K562 (cell line): ENCODE results near the gene TRIM34. TPM values are rescaled to one million over a fixed set of nuclear protein-coding genes. Genes with fewer than 3 reads are reported as not detected.
"Not testable (repeated sequence)": the region's sequence is repeated elsewhere in the genome, so short reads cannot be mapped to it uniquely, and the experiment has no call there.

Experiments used
- ATAC-seq: fragments of 200-7000 bp; cut with Tn5 transposase; 3 replicates; pipeline ENCODE4 v1.9.1; 2020; ENCODE audit warnings: moderate library complexity
- BruUV-seq: library from RNA; stranded (reverse); fragments of 400-500 nt; replicated peaks from 2 replicates; lab custom pipeline; 2021; lab: Mats Ljungman, UMichigan
- CTCF ChIA-PET: fragments of 300-600 bp; formaldehyde crosslinking; extraction: SDS; loops from one replicate; lab custom pipeline; 2021; ENCODE audit warnings: low intra/inter-chr PET ratio; lab: Yijun Ruan, JAX
- POLR2A ChIA-PET: fragments of 300-600, 350-650 bp; sonication (Branson Sonifier 250); formaldehyde crosslinking; extraction: SDS; loops from one replicate; lab custom pipeline; 2021; ENCODE audit warnings: antibody characterized with exemption, inconsistent platforms; lab: Yijun Ruan, JAX
- DNase-seq, 4 experiments: peaks; one replicate each; pipeline versions ENCODE4 v3.0.0 to v3.0.0-alpha.2; 2011 to 2018; ENCODE audit warnings: low spot score in 3 of 4, mixed read lengths in 3 of 4; ENCODE audit errors: extremely low read depth in 1 of 4
- FAIRE-seq: peaks from 2 replicates; lab custom pipeline; 2011; peaks lifted over from hg19 to GRCh38; lab: Jason Lieb, UNC
- H2AFZ ChIP-seq: 2 replicates; pipeline ENCODE4 v1.6.0; 2011; ENCODE audit warnings: low read depth, low read length, control low read depth, inconsistent platforms
- H3K27ac ChIP-seq: fragments of 200-600 bp; 3 replicates; pipeline ENCODE4 v1.8.0; 2011; ENCODE audit warnings: low read depth, mild to moderate bottlenecking, control low read depth, inconsistent platforms, low read length, moderate library complexity, mixed read lengths; ENCODE audit errors: extremely low read depth
- H3K27me3 ChIP-seq, 2 experiments: fragments of 300-600 bp in 1 of 2; 2 replicates in 1 of 2; 3 replicates in 1 of 2; pipeline versions ENCODE4 v1.6.0 to v1.8.0; 2011; ENCODE audit warnings: inconsistent platforms in 2 of 2, low read length in 2 of 2, mild to moderate bottlenecking in 1 of 2, mixed read lengths in 1 of 2, moderate library complexity in 1 of 2; ENCODE audit not compliant: control insufficient read depth in 2 of 2, insufficient read depth in 2 of 2
- H3K36me3 ChIP-seq: fragments of 300-600 bp; 3 replicates; pipeline ENCODE4 v1.8.0; 2011; ENCODE audit warnings: mild to moderate bottlenecking, low read length, inconsistent platforms; ENCODE audit not compliant: control insufficient read depth, insufficient read depth
- H3K4me1 ChIP-seq, 2 experiments: fragments of 200-600 bp in 1 of 2; replicated peaks in 1 of 2; 2 replicates in 1 of 2; 3 replicates in 1 of 2; pipeline versions ENCODE4 v1.5.1 to v1.8.0; 2011; ENCODE audit warnings: inconsistent platforms in 2 of 2, low read length in 2 of 2, mild to moderate bottlenecking in 1 of 2, mixed read lengths in 1 of 2, moderate library complexity in 1 of 2; ENCODE audit not compliant: control insufficient read depth in 2 of 2, insufficient read depth in 2 of 2
- H3K4me2 ChIP-seq: 2 replicates; pipeline ENCODE4 v1.6.1; 2011; ENCODE audit warnings: low read length, control low read depth, inconsistent platforms, mixed read lengths; ENCODE audit not compliant: insufficient read depth
- H3K4me3 ChIP-seq: fragments of 200-600 bp; sonication (generic), shearing (Covaris generic); 2 replicates; pipeline ENCODE4 v1.5.1; 2016; ENCODE audit warnings: control low read depth, inconsistent platforms
- H3K79me2 ChIP-seq: fragments of 200-600 bp; 3 replicates; pipeline ENCODE4 v1.8.0; 2011; ENCODE audit warnings: low read length, inconsistent platforms; ENCODE audit not compliant: control insufficient read depth, insufficient read depth
- H3K9ac ChIP-seq, 2 experiments: 2 replicates each; pipeline versions ENCODE4 v1.6.0 to v1.6.1; 2011; ENCODE audit warnings: low read depth in 2 of 2, low read length in 2 of 2, control low read depth in 1 of 2, inconsistent platforms in 1 of 2, mild to moderate bottlenecking in 1 of 2, mixed read lengths in 1 of 2; ENCODE audit not compliant: insufficient read depth in 1 of 2
- H3K9me1 ChIP-seq: one replicate; pipeline ENCODE4 v1.6.0; 2011; ENCODE audit warnings: inconsistent platforms, mild to moderate bottlenecking, low read length, moderate library complexity; ENCODE audit not compliant: control insufficient read depth, insufficient read depth
- H3K9me3 ChIP-seq: replicated peaks from 2 replicates; pipeline ENCODE4 v1.5.1; 2011; ENCODE audit warnings: low read depth, low read length, inconsistent platforms; ENCODE audit not compliant: control insufficient read depth, insufficient read depth
- H4K20me1 ChIP-seq: replicated peaks from 2 replicates; pipeline ENCODE4 v1.6.1; 2011; ENCODE audit warnings: low read length, inconsistent platforms, mixed read lengths; ENCODE audit not compliant: control insufficient read depth, insufficient read depth
- NFYB ChIP-seq: IDR thresholded peaks from 2 replicates; pipeline ENCODE4 v1.6.1; 2011; ENCODE audit warnings: mild to moderate bottlenecking, moderate library complexity; ENCODE audit not compliant: insufficient read length; ENCODE audit errors: extremely low read depth
- WGBS: fragments of 100-300 bp; shearing (Covaris generic); methylation state at CpG from one replicate; pipeline ENCODE4 v1.1.6; 2016; ENCODE audit warnings: low coverage, mixed read lengths; ENCODE audit not compliant: insufficient coverage; ENCODE audit errors: missing lambda C conversion rate; 5-methylcytosine and 5-hydroxymethylcytosine counted together
- in situ Hi-C: fragments of 300-500 bp; cut with MboI; formaldehyde crosslinking; loops from 4 replicates; pipeline ENCODE4 v1.15.0; 2018; ENCODE audit warnings: inconsistent platforms, mixed read lengths
- intact Hi-C: fragments of 100-400 bp; cut with micrococcal nuclease; formaldehyde crosslinking; loops from 2 replicates; pipeline ENCODE4 v1.14.2; 2022
- polyA plus RNA-seq, 8 experiments: library from polyadenylated mRNA; depleted of rRNA in 4 of 8; stranded (reverse) in 5 of 8; unstranded in 3 of 8; fragments of >200 nt; fragmentation: Nextera tagmentation in 2 of 8; fragmentation: Illumina TruSeq in 1 of 8; extraction: Ambion mirVana in 2 of 8; extraction: Trizol in 1 of 8; gene quantifications; 2 replicates each; pipeline versions ENCODE4 v1.2.1 to v1.2.3, GENCODE V29; 2011 to 2014; ENCODE audit warnings: inconsistent platforms in 1 of 8, missing spikeins in 1 of 8
- total RNA-seq, 7 experiments: library from RNA; depleted of rRNA in 6 of 7; stranded (reverse); fragments of >200 nt in 6 of 7; fragmentation: Illumina TruSeq in 2 of 7; extraction: Trizol in 2 of 7; gene quantifications; 2 replicates each; pipeline versions ENCODE4 v1.2.1 to v1.2.3, GENCODE V29; 2011 to 2021; ENCODE audit warnings: low replicate concordance in 1 of 7

TRIM34 gene
- total and polyA plus RNA-seq, 9 of the 15 experiments (the other 6 are each of a cell fraction or from before 2014, with no cell fraction given), result 0.31 to 2.9 (median 1.3) TPM

DNA sequence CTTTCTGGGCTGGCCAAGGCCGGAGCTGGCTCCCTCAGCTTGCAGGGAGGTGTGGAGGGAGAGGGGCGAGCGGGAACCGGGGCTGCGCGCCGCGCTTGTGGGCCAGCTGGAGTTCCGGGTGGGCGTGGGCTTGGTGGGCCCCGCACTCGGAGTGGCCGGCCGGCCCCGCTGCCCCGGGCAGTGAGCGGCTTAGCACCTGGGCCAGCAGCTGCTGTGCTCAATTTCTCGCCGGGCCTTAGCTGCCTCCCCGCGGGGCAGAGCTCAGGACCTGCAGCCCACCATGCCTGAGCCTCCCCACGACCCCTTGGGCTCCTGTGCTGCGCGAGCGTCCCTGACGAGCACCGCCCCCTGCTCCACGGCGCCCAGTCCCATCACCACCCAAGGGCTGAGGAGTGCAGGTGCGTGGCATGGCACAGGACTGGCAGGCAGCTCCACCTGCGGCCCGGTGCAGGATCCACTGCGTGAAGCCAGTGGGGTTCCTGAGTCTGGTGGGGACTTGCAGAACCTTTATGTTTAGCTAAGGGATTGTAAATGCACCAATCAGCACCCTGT lies 58.2 kb downstream of the TRIM34 start:
- H2AFZ ChIP-seq, H4K20me1 ChIP-seq, H3K4me1 ChIP-seq, H3K9me3 ChIP-seq, H3K79me2 ChIP-seq, FAIRE-seq, H3K9ac ChIP-seq, in situ Hi-C loops, CTCF ChIA-PET, H3K4me3 ChIP-seq, H3K9me1 ChIP-seq, H3K27me3 ChIP-seq, H3K27ac ChIP-seq, intact Hi-C loops, DNase-seq, ATAC-seq, H3K4me2 ChIP-seq, BruUV-seq: not testable (repeated sequence)
- 91% methylated on average over 16 of the region's 33 CpGs for WGBS
- 0 out of 3 replicates have a peak, but pooled peaks cover 13% of the 10 kb centered on the region for H3K36me3 ChIP-seq
- POLR2A ChIA-PET, result interaction anchor here (0.6 to 2.1 kb wide), 2 partner anchors 14 to 208 kb away, joined by 3 to 12 read pairs; no protein-coding TSS in a partner anchor

DNA sequence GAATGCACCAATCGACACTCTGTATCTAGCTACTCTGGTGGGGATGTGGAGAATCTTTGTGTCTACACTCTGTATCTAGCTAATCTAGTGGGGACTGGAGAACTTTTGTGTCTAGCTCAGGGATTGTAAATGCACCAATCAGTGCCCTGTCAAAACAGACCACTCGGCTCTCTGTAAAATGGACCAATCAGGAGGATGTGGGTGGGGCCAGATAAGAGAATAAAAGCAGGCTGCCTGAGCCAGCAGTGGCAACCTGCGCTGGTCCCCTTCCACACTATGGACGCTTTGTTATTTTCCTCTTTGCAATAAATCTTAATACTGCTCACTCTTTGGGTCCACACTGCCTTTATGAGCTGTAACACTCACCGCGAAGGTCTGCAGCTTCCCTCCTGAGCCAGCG lies 58.8 kb downstream of the TRIM34 start:
- H3K4me1 ChIP-seq, FAIRE-seq, BruUV-seq, ATAC-seq, H3K27ac ChIP-seq, DNase-seq, H3K36me3 ChIP-seq, H4K20me1 ChIP-seq, H3K9me1 ChIP-seq, H3K79me2 ChIP-seq, H3K9me3 ChIP-seq, H2AFZ ChIP-seq, H3K27me3 ChIP-seq, H3K9ac ChIP-seq, in situ Hi-C loops: not testable (repeated sequence)
- CTCF ChIA-PET, result interaction anchor here (1.8 kb wide), 1 partner anchor 207 kb away, joined by 7 read pairs; no protein-coding TSS in a partner anchor
- POLR2A ChIA-PET, result interaction anchor here (0.6 to 2.1 kb wide), 2 partner anchors 13 to 208 kb away, joined by 3 to 12 read pairs; no protein-coding TSS in a partner anchor
- peak overlapping the region; percentile 45; the same call in 1 of the 2 replicates for H3K4me3 ChIP-seq
- WGBS, result 77% methylated on average over 7 of the region's 7 CpGs
- TF ChIP-seq NFYB, result peak; percentile 71
- intact Hi-C loops, result loop anchor here (1.0 kb wide), 2 partner anchors 125 to 208 kb away; partner anchors contain the start of gene OR52N2
- peak overlapping the region; percentile 86 for H3K4me2 ChIP-seq
